ENCODE data around the gene CLEC16A.
A peak's percentile ranks its signal among the peaks of the same experiment; 100 is the strongest.

Gene CLEC16A

GRCh38 chr16:11047057-11047456, 102.7 kb downstream of the CLEC16A start:
- DNase-seq, result peak; percentile 9

GRCh38 chr16:11047939-11048800, 103.8 kb downstream of the CLEC16A start:
- DNase-seq, result no peak

GRCh38 chr16:11049396-11050059, 105.2 kb downstream of the CLEC16A start:
- no peak for DNase-seq

GRCh38 chr16:11050536-11050935, 106.2 kb downstream of the CLEC16A start:
- DNase-seq, result no peak

- DNase-seq, result peak; percentile 60
Measured at GRCh38 chr16:11050944-11051343, 106.6 kb downstream of the CLEC16A start.

GRCh38 chr16:11051430-11051829, 107.1 kb downstream of the CLEC16A start:
- DNase-seq, result no peak

- no peak for DNase-seq
Measured at GRCh38 chr16:11051879-11052808, 107.8 kb downstream of the CLEC16A start.

GRCh38 chr16:11053916-11054460, 109.6 kb downstream of the CLEC16A start:
- DNase-seq, result no peak

- DNase-seq, result no peak
Measured at GRCh38 chr16:11056090-11056992, 112.0 kb downstream of the CLEC16A start.

- no peak for DNase-seq
Measured at GRCh38 chr16:11056993-11057649, 112.8 kb downstream of the CLEC16A start.

- DNase-seq, result no peak
Measured at GRCh38 chr16:11057711-11058345, 113.5 kb downstream of the CLEC16A start.

- DNase-seq, result no peak
Measured at GRCh38 chr16:11058832-11059231, 114.5 kb downstream of the CLEC16A start.

GRCh38 chr16:11059588-11059987, 115.2 kb downstream of the CLEC16A start:
- DNase-seq, result no peak

- no peak for DNase-seq
Measured at GRCh38 chr16:11060364-11060763, 116.0 kb downstream of the CLEC16A start.

GRCh38 chr16:11060842-11061241, 116.5 kb downstream of the CLEC16A start:
- no peak for DNase-seq

GRCh38 chr16:11061629-11062270, 117.4 kb downstream of the CLEC16A start:
- no peak for DNase-seq

- DNase-seq, result peak; percentile 32
Measured at GRCh38 chr16:11063448-11064201, 119.3 kb downstream of the CLEC16A start.

GRCh38 chr16:11064202-11064540, 119.8 kb downstream of the CLEC16A start:
- no peak for DNase-seq

- no peak for DNase-seq
Measured at GRCh38 chr16:11064851-11065250, 120.5 kb downstream of the CLEC16A start.

All from NCI-H510A treated with DMSO at 0.1 percent for 48 hours (cell line).